ENCODE data around the gene HLA-C. TPM values are rescaled to one million over a fixed set of nuclear protein-coding genes. Genes with fewer than 3 reads are reported as not detected.
"Not testable (repeated sequence)": the region's sequence is repeated elsewhere in the genome, so short reads cannot be mapped to it uniquely, and the experiment has no call there.

HLA-C gene
- total and polyA plus RNA-seq, 2 experiments from 2014 or later, result 394 to 451 TPM

DNA sequence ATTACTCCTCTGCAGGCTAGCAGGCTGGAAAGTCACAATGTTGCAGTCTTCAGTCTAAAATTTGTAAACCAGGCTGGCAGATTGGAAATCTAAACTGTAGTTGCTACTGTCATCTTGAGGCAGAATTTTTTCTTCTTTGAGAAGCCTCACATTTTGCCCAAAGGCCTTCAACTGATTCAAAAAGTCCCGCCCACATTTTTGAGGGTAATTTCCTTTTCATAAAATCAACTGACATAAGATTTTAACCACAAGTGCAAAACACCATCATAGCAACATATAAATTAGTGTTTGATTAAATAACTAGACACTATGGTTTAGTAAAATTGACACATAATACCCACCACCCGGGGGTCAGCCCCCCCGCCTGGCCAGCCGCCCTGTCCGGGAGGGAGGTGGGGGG, 28.4 kb downstream of the HLA-C start:
- Histone ChIP-seq H3K4me1 (ENCODE audit: insufficient read depth) (no peaks in the 10 kb centered on the region), H2AFZ (no peak overlapping the region), H3K36me3 (replicated peaks; ENCODE audit: insufficient read depth, low read depth) (no peaks in the 10 kb centered on the region), H3K9me2 (replicated peaks; ENCODE audit: insufficient read depth) (no peaks in the 10 kb centered on the region), H3K9me3 (ENCODE audit: low read depth) (no peaks in the 10 kb centered on the region), H3K79me2 (no peaks in the 10 kb centered on the region), H3K27me3 (peaks cover 3% of the 10 kb centered on the region), H3K4me3 (no peak overlapping the region), H3K4me2 (no peak overlapping the region), H3K27ac (no peak overlapping the region), H4K20me1 (ENCODE audit: insufficient read depth, poor library complexity, severe bottlenecking) (no peaks in the 10 kb centered on the region)
- TF ChIP-seq EZH2phosphoT487 (IDR thresholded peaks at IDR 0.05; ENCODE audit: low read depth, severe bottlenecking, unreplicated experiment) (no peak), EZH2 (IDR thresholded peaks at IDR 0.05; ENCODE audit: borderline replicate concordance) (no peak)
- TF ChIP-seq, protein P1, sequence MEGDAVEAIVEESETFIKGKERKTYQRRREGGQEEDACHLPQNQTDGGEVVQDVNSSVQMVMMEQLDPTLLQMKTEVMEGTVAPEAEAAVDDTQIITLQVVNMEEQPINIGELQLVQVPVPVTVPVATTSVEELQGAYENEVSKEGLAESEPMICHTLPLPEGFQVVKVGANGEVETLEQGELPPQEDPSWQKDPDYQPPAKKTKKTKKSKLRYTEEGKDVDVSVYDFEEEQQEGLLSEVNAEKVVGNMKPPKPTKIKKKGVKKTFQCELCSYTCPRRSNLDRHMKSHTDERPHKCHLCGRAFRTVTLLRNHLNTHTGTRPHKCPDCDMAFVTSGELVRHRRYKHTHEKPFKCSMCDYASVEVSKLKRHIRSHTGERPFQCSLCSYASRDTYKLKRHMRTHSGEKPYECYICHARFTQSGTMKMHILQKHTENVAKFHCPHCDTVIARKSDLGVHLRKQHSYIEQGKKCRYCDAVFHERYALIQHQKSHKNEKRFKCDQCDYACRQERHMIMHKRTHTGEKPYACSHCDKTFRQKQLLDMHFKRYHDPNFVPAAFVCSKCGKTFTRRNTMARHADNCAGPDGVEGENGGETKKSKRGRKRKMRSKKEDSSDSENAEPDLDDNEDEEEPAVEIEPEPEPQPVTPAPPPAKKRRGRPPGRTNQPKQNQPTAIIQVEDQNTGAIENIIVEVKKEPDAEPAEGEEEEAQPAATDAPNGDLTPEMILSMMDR (IDR thresholded peaks at IDR 0.05; ENCODE audit: poor library complexity), result no peak
- no peak for DNase-seq (ENCODE audit: low spot score)
- 95% methylated on average over 1 of the region's 5 CpGs for WGBS (ENCODE audit: low lambda C conversion rate, missing lambda C conversion rate)

DNA sequence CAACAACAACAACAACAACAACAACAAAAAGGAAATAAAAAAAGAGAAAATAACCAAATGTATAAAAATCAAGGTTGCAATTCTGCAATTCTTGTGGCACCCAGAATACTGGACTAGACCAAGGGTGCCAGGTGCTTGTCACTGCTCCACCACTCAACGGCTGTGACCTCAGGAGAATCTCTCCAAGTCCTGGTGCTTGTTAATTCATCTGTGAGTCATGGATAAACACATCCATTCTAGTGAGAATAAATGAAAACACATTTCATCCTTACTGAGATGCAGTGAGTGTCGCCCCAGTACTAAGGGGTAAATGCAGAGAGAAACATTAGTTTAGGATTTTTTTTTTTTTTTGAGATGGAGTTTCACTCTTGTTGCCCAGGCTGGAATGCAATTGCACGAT, 32.0 kb downstream of the HLA-C start:
- Histone ChIP-seq H3K4me2 (no peak overlapping the region), H3K36me3 (replicated peaks; ENCODE audit: insufficient read depth, low read depth) (no peaks in the 10 kb centered on the region), H3K79me2 (no peaks in the 10 kb centered on the region), H3K4me3 (no peak overlapping the region), H3K4me1 (ENCODE audit: insufficient read depth) (no peaks in the 10 kb centered on the region), H4K20me1 (ENCODE audit: insufficient read depth, poor library complexity, severe bottlenecking) (no peaks in the 10 kb centered on the region), H3K27me3 (peaks cover 3% of the 10 kb centered on the region), H3K9me3 (ENCODE audit: low read depth) (no peaks in the 10 kb centered on the region), H3K27ac (no peak overlapping the region), H3K9me2 (replicated peaks; ENCODE audit: insufficient read depth) (no peaks in the 10 kb centered on the region), H2AFZ (no peak overlapping the region)
- DNase-seq (ENCODE audit: low spot score), result no peak
- TF ChIP-seq EZH2phosphoT487 (IDR thresholded peaks at IDR 0.05; ENCODE audit: low read depth, severe bottlenecking, unreplicated experiment) (no peak), EZH2 (IDR thresholded peaks at IDR 0.05; ENCODE audit: borderline replicate concordance) (no peak)
- TF ChIP-seq, protein P1 (IDR thresholded peaks at IDR 0.05; ENCODE audit: poor library complexity), result no peak
- 54% methylated on average over 3 of the region's 3 CpGs for WGBS (ENCODE audit: low lambda C conversion rate, missing lambda C conversion rate)

DNA sequence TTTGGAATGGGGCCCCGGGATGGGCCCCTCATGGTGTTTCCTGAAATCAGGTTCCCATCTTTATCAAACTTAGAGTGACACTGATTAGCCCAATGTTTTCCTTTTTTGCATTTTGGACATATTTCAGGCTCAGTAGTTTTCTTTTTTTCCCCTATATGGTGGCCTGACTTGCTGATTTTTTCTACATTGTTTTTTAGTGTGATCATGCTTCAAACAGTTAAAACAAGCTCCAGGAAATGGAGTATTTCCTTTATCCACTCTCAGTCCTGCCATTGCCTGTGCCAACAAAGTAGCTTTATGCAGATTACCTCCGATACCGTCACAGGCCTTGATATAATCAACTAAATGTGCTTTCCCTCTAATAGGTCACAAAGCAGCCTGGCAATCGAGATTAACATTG, 37.8 kb downstream of the HLA-C start:
- H3K9me2 ChIP-seq (replicated peaks; ENCODE audit: insufficient read depth); H4K20me1 ChIP-seq (ENCODE audit: insufficient read depth, poor library complexity, severe bottlenecking); H3K4me3 ChIP-seq; DNase-seq (ENCODE audit: low spot score); H3K27me3 ChIP-seq; H3K4me2 ChIP-seq; H3K79me2 ChIP-seq; H3K4me1 ChIP-seq (ENCODE audit: insufficient read depth); H3K36me3 ChIP-seq (replicated peaks; ENCODE audit: insufficient read depth, low read depth); H3K27ac ChIP-seq; H2AFZ ChIP-seq; H3K9me3 ChIP-seq (ENCODE audit: low read depth): not testable (repeated sequence)
- WGBS (ENCODE audit: low lambda C conversion rate, missing lambda C conversion rate), result 61% methylated on average over 4 of the region's 4 CpGs

DNA sequence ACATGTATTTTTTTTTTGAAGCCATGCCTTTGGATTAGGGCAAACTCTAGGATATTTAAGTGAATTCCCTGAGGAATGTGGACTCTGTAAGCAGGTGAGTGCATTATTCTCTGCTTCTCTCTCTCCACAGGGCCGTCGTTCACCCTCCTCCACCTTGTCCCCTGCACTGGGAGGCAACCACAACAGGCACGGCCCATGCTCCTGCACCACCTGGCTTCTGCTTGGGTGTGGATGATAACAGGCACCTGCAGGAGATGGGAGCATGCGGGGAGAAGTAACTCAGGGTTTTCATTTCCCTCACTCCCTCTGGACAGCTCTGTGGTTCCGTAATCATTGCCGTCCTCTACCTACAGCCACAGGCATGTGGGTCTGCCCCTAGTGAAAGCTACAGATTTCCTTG, 43.4 kb downstream of the HLA-C start:
- no peak for TF ChIP-seq EZH2phosphoT487 (IDR thresholded peaks at IDR 0.05; ENCODE audit: low read depth, severe bottlenecking, unreplicated experiment)
- no peak for TF ChIP-seq EZH2 (IDR thresholded peaks at IDR 0.05; ENCODE audit: borderline replicate concordance)
- TF ChIP-seq, protein P1 (IDR thresholded peaks at IDR 0.05; ENCODE audit: poor library complexity), result no peak
- Histone ChIP-seq H3K4me2 (no peak overlapping the region), H3K27ac (no peak overlapping the region), H2AFZ (no peak overlapping the region), H3K36me3 (replicated peaks; ENCODE audit: insufficient read depth, low read depth) (no peaks in the 10 kb centered on the region), H3K9me2 (replicated peaks; ENCODE audit: insufficient read depth) (no peaks in the 10 kb centered on the region), H3K27me3 (no peaks in the 10 kb centered on the region), H4K20me1 (ENCODE audit: insufficient read depth, poor library complexity, severe bottlenecking) (no peaks in the 10 kb centered on the region), H3K4me1 (ENCODE audit: insufficient read depth) (no peaks in the 10 kb centered on the region), H3K79me2 (no peaks in the 10 kb centered on the region), H3K4me3 (no peak overlapping the region), H3K9me3 (ENCODE audit: low read depth) (no peaks in the 10 kb centered on the region)
- WGBS (ENCODE audit: low lambda C conversion rate, missing lambda C conversion rate), result 64% methylated on average over 6 of the region's 6 CpGs
- DNase-seq (ENCODE audit: low spot score), result no peak

Data from hepatocyte (in vitro differentiated cells).